K562 (cell line): ENCODE measurements around the gene INS. TPM values are rescaled to one million over a fixed set of nuclear protein-coding genes. Genes with fewer than 3 reads are reported as not detected.

Experiments used
- ATAC-seq: fragments of 200-7000 bp; cut with Tn5 transposase; 3 replicates; pipeline ENCODE4 v1.9.1; 2020; ENCODE audit warnings: moderate library complexity
- BruUV-seq: library from RNA; stranded (reverse); fragments of 400-500 nt; replicated peaks from 2 replicates; lab custom pipeline; 2021; lab: Mats Ljungman, UMichigan
- CTCF ChIA-PET: fragments of 300-600 bp; formaldehyde crosslinking; extraction: SDS; loops from one replicate; lab custom pipeline; 2021; ENCODE audit warnings: low intra/inter-chr PET ratio; lab: Yijun Ruan, JAX
- POLR2A ChIA-PET: fragments of 300-600, 350-650 bp; sonication (Branson Sonifier 250); formaldehyde crosslinking; extraction: SDS; loops from one replicate; lab custom pipeline; 2021; ENCODE audit warnings: antibody characterized with exemption, inconsistent platforms; lab: Yijun Ruan, JAX
- DNase-seq, 4 experiments: peaks; one replicate each; pipeline versions ENCODE4 v3.0.0 to v3.0.0-alpha.2; 2011 to 2018; ENCODE audit warnings: low spot score in 3 of 4, mixed read lengths in 3 of 4; ENCODE audit errors: extremely low read depth in 1 of 4
- FAIRE-seq: peaks from 2 replicates; lab custom pipeline; 2011; peaks lifted over from hg19 to GRCh38; lab: Jason Lieb, UNC
- H2AFZ ChIP-seq: 2 replicates; pipeline ENCODE4 v1.6.0; 2011; ENCODE audit warnings: low read depth, low read length, control low read depth, inconsistent platforms
- H3K27ac ChIP-seq: fragments of 200-600 bp; 3 replicates; pipeline ENCODE4 v1.8.0; 2011; ENCODE audit warnings: low read depth, mild to moderate bottlenecking, control low read depth, inconsistent platforms, low read length, moderate library complexity, mixed read lengths; ENCODE audit errors: extremely low read depth
- H3K27me3 ChIP-seq, 2 experiments: fragments of 300-600 bp in 1 of 2; 2 replicates in 1 of 2; 3 replicates in 1 of 2; pipeline versions ENCODE4 v1.6.0 to v1.8.0; 2011; ENCODE audit warnings: inconsistent platforms in 2 of 2, low read length in 2 of 2, mild to moderate bottlenecking in 1 of 2, mixed read lengths in 1 of 2, moderate library complexity in 1 of 2; ENCODE audit not compliant: control insufficient read depth in 2 of 2, insufficient read depth in 2 of 2
- H3K36me3 ChIP-seq: fragments of 300-600 bp; 3 replicates; pipeline ENCODE4 v1.8.0; 2011; ENCODE audit warnings: mild to moderate bottlenecking, low read length, inconsistent platforms; ENCODE audit not compliant: control insufficient read depth, insufficient read depth
- H3K4me1 ChIP-seq, 2 experiments: fragments of 200-600 bp in 1 of 2; replicated peaks in 1 of 2; 2 replicates in 1 of 2; 3 replicates in 1 of 2; pipeline versions ENCODE4 v1.5.1 to v1.8.0; 2011; ENCODE audit warnings: inconsistent platforms in 2 of 2, low read length in 2 of 2, mild to moderate bottlenecking in 1 of 2, mixed read lengths in 1 of 2, moderate library complexity in 1 of 2; ENCODE audit not compliant: control insufficient read depth in 2 of 2, insufficient read depth in 2 of 2
- H3K4me2 ChIP-seq: 2 replicates; pipeline ENCODE4 v1.6.1; 2011; ENCODE audit warnings: low read length, control low read depth, inconsistent platforms, mixed read lengths; ENCODE audit not compliant: insufficient read depth
- H3K4me3 ChIP-seq: fragments of 200-600 bp; sonication (generic), shearing (Covaris generic); 2 replicates; pipeline ENCODE4 v1.5.1; 2016; ENCODE audit warnings: control low read depth, inconsistent platforms
- H3K79me2 ChIP-seq: fragments of 200-600 bp; 3 replicates; pipeline ENCODE4 v1.8.0; 2011; ENCODE audit warnings: low read length, inconsistent platforms; ENCODE audit not compliant: control insufficient read depth, insufficient read depth
- H3K9ac ChIP-seq, 2 experiments: 2 replicates each; pipeline versions ENCODE4 v1.6.0 to v1.6.1; 2011; ENCODE audit warnings: low read depth in 2 of 2, low read length in 2 of 2, control low read depth in 1 of 2, inconsistent platforms in 1 of 2, mild to moderate bottlenecking in 1 of 2, mixed read lengths in 1 of 2; ENCODE audit not compliant: insufficient read depth in 1 of 2
- H3K9me1 ChIP-seq: one replicate; pipeline ENCODE4 v1.6.0; 2011; ENCODE audit warnings: inconsistent platforms, mild to moderate bottlenecking, low read length, moderate library complexity; ENCODE audit not compliant: control insufficient read depth, insufficient read depth
- H3K9me3 ChIP-seq: replicated peaks from 2 replicates; pipeline ENCODE4 v1.5.1; 2011; ENCODE audit warnings: low read depth, low read length, inconsistent platforms; ENCODE audit not compliant: control insufficient read depth, insufficient read depth
- H4K20me1 ChIP-seq: replicated peaks from 2 replicates; pipeline ENCODE4 v1.6.1; 2011; ENCODE audit warnings: low read length, inconsistent platforms, mixed read lengths; ENCODE audit not compliant: control insufficient read depth, insufficient read depth
- BCOR ChIP-seq: fragments of 450-650 bp; IDR thresholded peaks from 2 replicates; pipeline ENCODE4 v1.6.1; 2016
- RAD21 ChIP-seq, 2 experiments: fragments of 250-450 bp in 1 of 2; fragments of 450-650 bp in 1 of 2; sonication (Bioruptor Pico) in 1 of 2; formaldehyde crosslinking in 1 of 2; IDR thresholded peaks in 1 of 2; conservative IDR thresholded peaks in 1 of 2; 2 replicates each; pipeline versions ENCODE4 v1.4.0 to v1.8.0; 2020 to 2022; ENCODE audit warnings: mild to moderate bottlenecking in 2 of 2, moderate library complexity in 1 of 2
- SAP30 ChIP-seq: fragments of 200-600 bp; sonication (generic); IDR thresholded peaks from 2 replicates; pipeline ENCODE4 v1.6.1; 2012; ENCODE audit warnings: borderline replicate concordance, low read depth, mild to moderate bottlenecking, moderate library complexity, low read length, control low read depth, inconsistent platforms; ENCODE audit not compliant: insufficient read depth, poor library complexity, severe bottlenecking
- TAF9B ChIP-seq: fragments of 450-650 bp; IDR thresholded peaks from 2 replicates; pipeline ENCODE4 v1.6.1; 2018; ENCODE audit warnings: mild to moderate bottlenecking; ENCODE audit not compliant: partially characterized antibody
- ZNF512 ChIP-seq: IDR thresholded peaks from 2 replicates; pipeline ENCODE4 v1.6.1; 2016; ENCODE audit warnings: missing genetic modification characterization, missing compliant biosample characterization
- WGBS: fragments of 100-300 bp; shearing (Covaris generic); methylation state at CpG from one replicate; pipeline ENCODE4 v1.1.6; 2016; ENCODE audit warnings: low coverage, mixed read lengths; ENCODE audit not compliant: insufficient coverage; ENCODE audit errors: missing lambda C conversion rate; 5-methylcytosine and 5-hydroxymethylcytosine counted together
- in situ Hi-C: fragments of 300-500 bp; cut with MboI; formaldehyde crosslinking; loops from 4 replicates; pipeline ENCODE4 v1.15.0; 2018; ENCODE audit warnings: inconsistent platforms, mixed read lengths
- intact Hi-C: fragments of 100-400 bp; cut with micrococcal nuclease; formaldehyde crosslinking; loops from 2 replicates; pipeline ENCODE4 v1.14.2; 2022
- polyA plus RNA-seq, 8 experiments: library from polyadenylated mRNA; depleted of rRNA in 4 of 8; stranded (reverse) in 5 of 8; unstranded in 3 of 8; fragments of >200 nt; fragmentation: Nextera tagmentation in 2 of 8; fragmentation: Illumina TruSeq in 1 of 8; extraction: Ambion mirVana in 2 of 8; extraction: Trizol in 1 of 8; gene quantifications; 2 replicates each; pipeline versions ENCODE4 v1.2.1 to v1.2.3, GENCODE V29; 2011 to 2014; ENCODE audit warnings: inconsistent platforms in 1 of 8, missing spikeins in 1 of 8
- total RNA-seq, 7 experiments: library from RNA; depleted of rRNA in 6 of 7; stranded (reverse); fragments of >200 nt in 6 of 7; fragmentation: Illumina TruSeq in 2 of 7; extraction: Trizol in 2 of 7; gene quantifications; 2 replicates each; pipeline versions ENCODE4 v1.2.1 to v1.2.3, GENCODE V29; 2011 to 2021; ENCODE audit warnings: low replicate concordance in 1 of 7

The INS gene
- total and polyA plus RNA-seq, 9 of the 15 experiments (the other 6 are each of a cell fraction or from before 2014, with no cell fraction given): not detected

GRCh38 chr11:2114430-2115241, 46.4 kb downstream of the INS start (continued):
- no peak for TF ChIP-seq ZNF512
- no peak for TF ChIP-seq TAF9B
- no peak for TF ChIP-seq RAD21 (CRISPR knock-in tag; conservative IDR thresholded peaks at IDR 0.05 in 1 of 2, IDR thresholded peaks at IDR 0.05 in 1 of 2)
- no peak for TF ChIP-seq SAP30

GRCh38 chr11:2113776-2114175, 47.2 kb downstream of the INS start:
- CTCF ChIA-PET: no interaction called here
- no peak for DNase-seq

More at GRCh38 chr11:2113776-2114175, 47.2 kb downstream of the INS start:
- ATAC-seq (no peak), FAIRE-seq (no peak)
- Histone ChIP-seq H3K36me3 (no peaks in the 10 kb centered on the region), H4K20me1 (no peaks in the 10 kb centered on the region; the same call in 1 of the 2 replicates), H3K27ac (no peak overlapping the region), H3K4me3 (no peak overlapping the region), H3K9me3 (no peaks in the 10 kb centered on the region), H3K9me1 (no peaks in the 10 kb centered on the region), H3K9ac (no peak overlapping the region), H3K27me3 (peaks cover 7 to 43% of the 10 kb centered on the region in 2 experiments; a peak in 3 of 5 replicates), H2AFZ (no peak overlapping the region), H3K4me1 (peaks cover 0 to 10% of the 10 kb centered on the region in 2 experiments; a peak in 1 of 5 replicates), H3K4me2 (no peak overlapping the region), H3K79me2 (no peaks in the 10 kb centered on the region)
- POLR2A ChIA-PET: no interaction called here
- WGBS: 3% methylated on average over 11 of the region's 11 CpGs
- BruUV-seq: no TSS peak
- no peak for TF ChIP-seq BCOR
- in situ Hi-C loops (no loop called here), intact Hi-C loops (no loop called here)
